ENCODE data around the gene HIVEP2.

HIVEP2 gene

GRCh38 chr6:142896732-142897131 is 48.2 kb downstream of the HIVEP2 start:
- Mint-ChIP-seq H3K4me1 (peaks cover 24% of the 10 kb centered on the region), H3K27me3 (no peaks in the 10 kb centered on the region), H3K27ac (no peak overlapping the region), H3K9me3 (no peaks in the 10 kb centered on the region), H3K4me3 (no peak overlapping the region)
- ATAC-seq (no peak), DNase-seq (no peak)

GRCh38 chr6:142893088-142893487 is 51.9 kb downstream of the HIVEP2 start:
- Mint-ChIP-seq H3K27me3 (no peaks in the 10 kb centered on the region), H3K4me3 (no peak overlapping the region), H3K9me3 (peaks cover 0 to 5% of the 10 kb centered on the region in 2 donors), H3K27ac (no peak overlapping the region), H3K4me1 (peaks cover 49% of the 10 kb centered on the region)
- DNase-seq (no peak), ATAC-seq (no peak)

- Mint-ChIP-seq H3K4me3 (no peak overlapping the region), H3K27ac (peak overlapping the region in 1 of 2 donors; percentile 75), H3K4me1 (peaks cover 56% of the 10 kb centered on the region)
Measured at GRCh38 chr6:142892254-142893021, 52.5 kb downstream of the HIVEP2 start.

DNA sequence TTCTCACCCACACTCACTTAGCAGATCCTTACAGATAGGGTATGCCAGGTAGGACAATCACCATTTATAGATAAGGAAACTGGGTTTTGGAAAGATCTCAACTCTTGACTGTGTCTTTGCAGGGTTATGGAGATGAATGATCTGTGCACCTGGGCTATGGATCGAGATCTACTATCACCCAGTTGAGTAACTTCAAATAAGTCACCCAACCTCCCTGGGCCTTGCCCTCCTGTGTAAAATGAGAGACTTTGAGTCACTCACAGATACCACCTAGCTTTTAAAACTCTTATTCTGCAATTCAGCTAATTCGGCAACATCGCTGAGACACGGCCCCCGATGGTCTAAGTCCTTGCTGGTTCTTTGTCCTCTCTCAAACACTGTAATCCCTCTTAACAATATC is 53.5 kb downstream of the HIVEP2 start:
- no peak for DNase-seq
- Mint-ChIP-seq H3K4me1 (peaks cover 65% of the 10 kb centered on the region), H3K27ac (no peak overlapping the region), H3K9me3 (peaks cover 0 to 5% of the 10 kb centered on the region in 2 donors), H3K27me3 (no peaks in the 10 kb centered on the region), H3K4me3 (no peak overlapping the region)
- no peak for ATAC-seq

More at GRCh38 chr6:142892254-142893021, 52.5 kb downstream of the HIVEP2 start:
- Mint-ChIP-seq H3K27me3 (no peaks in the 10 kb centered on the region), H3K9me3 (peaks cover 0 to 5% of the 10 kb centered on the region in 2 donors)
- ATAC-seq (no peak), DNase-seq (no peak)

DNA sequence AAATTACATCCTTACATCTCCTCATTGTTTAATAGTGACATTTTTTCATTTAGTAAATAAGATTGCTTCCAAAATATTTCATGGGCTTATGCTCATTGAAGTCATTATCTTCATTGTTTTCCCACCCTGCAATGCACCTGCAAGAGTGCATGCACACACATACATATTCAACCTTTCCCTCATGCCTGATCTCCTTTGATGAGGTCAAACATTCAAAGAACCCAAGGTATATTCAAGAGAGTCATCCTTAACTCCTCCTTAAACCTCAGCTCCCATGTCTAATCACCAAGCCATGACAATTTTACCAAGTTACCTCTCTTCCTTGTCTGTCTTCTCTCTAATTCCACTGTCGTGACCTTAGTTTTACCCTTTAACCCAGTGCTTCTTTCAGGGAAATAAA is 56.5 kb downstream of the HIVEP2 start:
- H3K4me1 Mint-ChIP-seq = peaks cover 67% of the 10 kb centered on the region
- H3K27me3 Mint-ChIP-seq = no peaks in the 10 kb centered on the region
- DNase-seq = no peak
- no peak for ATAC-seq
- H3K9me3 Mint-ChIP-seq = peaks cover 0 to 5% of the 10 kb centered on the region in 2 donors
- peak overlapping the region; percentile 64 to 87 for H3K27ac Mint-ChIP-seq
- H3K4me3 Mint-ChIP-seq = peak overlapping the region; percentile 10 to 45

DNA sequence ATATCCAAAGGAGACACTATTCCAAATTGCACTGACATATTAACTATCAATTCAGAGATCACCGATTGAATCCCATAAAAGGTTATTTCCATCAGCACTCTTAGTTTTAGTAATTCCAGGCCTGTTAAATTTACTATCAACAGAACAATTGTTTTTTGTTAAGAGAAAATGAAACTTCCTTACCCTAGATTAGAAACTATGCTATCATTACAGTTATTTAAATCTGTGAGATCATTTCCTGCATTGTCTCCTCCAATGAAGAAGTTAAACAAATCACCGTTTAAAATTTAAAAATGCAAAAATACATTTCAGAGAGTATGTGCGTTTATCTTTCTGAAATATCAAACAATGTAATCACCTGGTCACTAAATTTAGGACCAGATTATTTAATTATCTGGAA is 57.5 kb downstream of the HIVEP2 start:
- Mint-ChIP-seq H3K9me3 (peaks cover 0 to 5% of the 10 kb centered on the region in 2 donors), H3K4me1 (peaks cover 68% of the 10 kb centered on the region), H3K27me3 (no peaks in the 10 kb centered on the region), H3K27ac (peak overlapping the region; percentile 95 to 98), H3K4me3 (peak overlapping the region; percentile 53 to 74)
- DNase-seq (no peak), ATAC-seq (no peak)

GRCh38 chr6:142886431-142887170 is 58.4 kb downstream of the HIVEP2 start:
- no peak for DNase-seq
- Mint-ChIP-seq H3K27me3 (no peaks in the 10 kb centered on the region), H3K9me3 (peaks cover 0 to 5% of the 10 kb centered on the region in 2 donors), H3K27ac (peak overlapping the region; percentile 95 to 98), H3K4me1 (peaks cover 68% of the 10 kb centered on the region), H3K4me3 (peak overlapping the region; percentile 63 to 74)
- ATAC-seq = peak; percentile 29

DNA sequence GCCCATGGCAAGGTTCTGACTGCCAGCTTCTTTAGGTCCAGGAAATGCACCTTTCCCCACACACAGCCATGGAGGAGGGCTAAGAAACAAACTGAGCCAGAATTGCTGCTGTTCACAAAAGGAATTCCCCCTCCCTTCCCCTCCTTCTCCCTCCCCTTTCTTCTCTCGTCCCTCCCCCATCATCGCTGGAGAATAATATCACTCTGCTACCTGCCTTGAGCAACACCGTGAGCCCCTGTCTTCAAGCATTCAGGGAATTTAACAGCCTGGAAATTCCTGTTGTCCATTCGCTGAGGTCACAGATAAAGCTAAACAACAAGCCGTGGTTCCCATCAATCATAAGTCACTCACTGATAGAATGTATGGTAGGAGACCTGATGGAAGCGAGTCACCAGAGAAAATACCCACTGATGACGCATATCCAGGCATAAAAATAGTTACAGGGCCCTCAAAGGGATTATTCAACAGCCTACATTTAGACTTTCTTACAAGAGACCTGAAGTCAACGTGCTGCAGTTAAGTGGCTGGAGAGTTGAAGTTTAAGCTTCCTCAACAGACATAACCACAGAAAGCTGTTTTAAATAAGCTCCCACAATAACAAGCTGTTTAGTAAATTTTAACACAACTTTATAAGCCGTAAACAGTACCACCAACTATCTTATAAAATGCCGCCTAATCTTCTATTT is 59.7 kb downstream of the HIVEP2 start:
- DNase-seq = peak; percentile 30 to 46
- H3K27ac Mint-ChIP-seq = peak overlapping the region; percentile 98 to 100

DNA sequence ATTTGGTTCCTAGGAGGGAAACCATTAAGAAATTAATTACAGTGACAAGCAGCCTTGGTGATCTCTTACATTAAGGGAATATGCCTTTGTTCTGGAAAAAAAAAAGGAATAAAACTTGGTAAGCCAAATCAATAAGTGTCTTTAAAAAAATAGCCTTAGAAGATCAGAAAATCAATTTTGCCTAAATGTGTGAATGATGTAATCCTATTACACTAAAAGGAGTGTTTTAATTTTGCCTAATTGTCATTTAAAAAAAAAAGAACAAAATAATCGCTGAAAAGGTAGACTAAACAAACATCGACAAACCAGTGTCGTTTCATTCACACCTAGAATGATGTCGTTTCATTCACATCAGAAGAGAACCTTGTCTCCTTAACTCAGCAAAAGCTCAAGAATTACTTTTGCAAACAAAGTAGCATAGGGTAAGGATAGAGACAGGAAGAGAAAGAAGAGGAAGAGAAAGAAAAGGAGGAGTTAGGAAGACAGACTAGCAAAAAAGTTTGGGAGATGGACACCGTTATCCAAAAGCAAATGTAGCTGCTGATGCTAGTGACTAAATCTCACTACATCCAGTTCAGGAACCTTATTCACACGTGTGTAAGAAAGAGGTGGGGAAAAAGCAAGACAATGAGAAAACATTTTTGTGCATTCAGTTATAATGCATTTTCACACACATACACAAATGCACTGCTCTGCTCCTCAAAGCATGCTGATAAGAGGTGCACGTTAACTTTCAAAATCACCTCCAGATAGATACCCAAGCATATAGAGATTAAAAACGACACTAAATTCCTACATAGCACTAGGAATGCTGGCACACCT is 60.6 kb downstream of the HIVEP2 start:
- peaks cover 0 to 5% of the 10 kb centered on the region in 2 donors for H3K9me3 Mint-ChIP-seq
- peaks cover 77% of the 10 kb centered on the region for H3K4me1 Mint-ChIP-seq
- peak overlapping the region; percentile 93 to 96 for H3K4me3 Mint-ChIP-seq
- ATAC-seq (no peak), DNase-seq (no peak)
- H3K27me3 Mint-ChIP-seq = no peaks in the 10 kb centered on the region
- peak overlapping the region; percentile 42 to 100 for H3K27ac Mint-ChIP-seq

More for the DNA sequence above, 59.7 kb downstream of the HIVEP2 start:
- Mint-ChIP-seq H3K27me3 (no peaks in the 10 kb centered on the region), H3K4me3 (peak overlapping the region; percentile 93 to 96), H3K4me1 (peaks cover 74% of the 10 kb centered on the region), H3K9me3 (peaks cover 0 to 5% of the 10 kb centered on the region in 2 donors)
- peak; percentile 92 for ATAC-seq

- DNase-seq = no peak
- H3K27ac Mint-ChIP-seq = no peak overlapping the region
- no peak for ATAC-seq
- H3K4me1 Mint-ChIP-seq = peaks cover 76% of the 10 kb centered on the region
- H3K4me3 Mint-ChIP-seq = peak overlapping the region; percentile 93 to 96
- no peaks in the 10 kb centered on the region for H3K9me3 Mint-ChIP-seq
- no peaks in the 10 kb centered on the region for H3K27me3 Mint-ChIP-seq
Measured at GRCh38 chr6:142883011-142883410, 62.0 kb downstream of the HIVEP2 start.

- peak overlapping the region; percentile 2 to 34 for H3K4me3 Mint-ChIP-seq
- DNase-seq (no peak), ATAC-seq (no peak)
- H3K27ac Mint-ChIP-seq = peak overlapping the region in 1 of 2 donors; percentile 7
- peaks cover 0 to 7% of the 10 kb centered on the region in 2 donors for H3K9me3 Mint-ChIP-seq
- H3K27me3 Mint-ChIP-seq = no peaks in the 10 kb centered on the region
- peaks cover 72% of the 10 kb centered on the region for H3K4me1 Mint-ChIP-seq
Measured at GRCh38 chr6:142881761-142882160, 63.2 kb downstream of the HIVEP2 start.

- Mint-ChIP-seq H3K27ac (peak overlapping the region in 1 of 2 donors; percentile 7), H3K27me3 (no peaks in the 10 kb centered on the region), H3K4me1 (peaks cover 74% of the 10 kb centered on the region), H3K9me3 (peaks cover 0 to 7% of the 10 kb centered on the region in 2 donors), H3K4me3 (no peak overlapping the region)
- ATAC-seq = no peak
- no peak for DNase-seq
Measured at GRCh38 chr6:142881290-142881689, 63.7 kb downstream of the HIVEP2 start.

GRCh38 chr6:142880201-142880600 is 64.8 kb downstream of the HIVEP2 start:
- Mint-ChIP-seq H3K27me3 (no peaks in the 10 kb centered on the region), H3K9me3 (peaks cover 0 to 7% of the 10 kb centered on the region in 2 donors), H3K4me1 (peaks cover 75% of the 10 kb centered on the region), H3K4me3 (peak overlapping the region in 1 of 2 donors; percentile 23), H3K27ac (no peak overlapping the region)
- no peak for ATAC-seq
- DNase-seq = no peak

DNA sequence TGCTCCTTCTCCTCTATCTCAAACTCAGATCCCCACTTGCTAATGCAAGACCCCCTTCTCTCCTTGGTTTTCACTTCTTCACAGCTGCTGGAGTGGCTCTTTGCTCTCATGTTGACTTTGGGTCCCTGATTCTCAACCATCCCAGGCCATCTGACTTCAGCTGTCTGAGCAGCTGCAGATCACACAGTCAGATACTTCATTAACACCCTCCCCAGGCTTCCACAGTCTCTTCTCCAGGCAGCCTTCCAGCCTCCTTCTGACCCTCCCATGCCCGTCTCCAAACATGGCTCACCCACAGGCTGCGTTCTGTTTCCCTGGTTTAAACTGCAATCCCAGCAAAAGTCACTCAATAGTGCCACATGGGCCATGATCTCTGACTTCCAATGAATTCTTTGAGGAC is 65.4 kb downstream of the HIVEP2 start:
- DNase-seq = no peak
- peaks cover 0 to 7% of the 10 kb centered on the region in 2 donors for H3K9me3 Mint-ChIP-seq
- no peak overlapping the region for H3K27ac Mint-ChIP-seq
- peaks cover 79% of the 10 kb centered on the region for H3K4me1 Mint-ChIP-seq
- peak overlapping the region in 1 of 2 donors; percentile 9 for H3K4me3 Mint-ChIP-seq
- ATAC-seq = no peak
- H3K27me3 Mint-ChIP-seq = no peaks in the 10 kb centered on the region

DNA sequence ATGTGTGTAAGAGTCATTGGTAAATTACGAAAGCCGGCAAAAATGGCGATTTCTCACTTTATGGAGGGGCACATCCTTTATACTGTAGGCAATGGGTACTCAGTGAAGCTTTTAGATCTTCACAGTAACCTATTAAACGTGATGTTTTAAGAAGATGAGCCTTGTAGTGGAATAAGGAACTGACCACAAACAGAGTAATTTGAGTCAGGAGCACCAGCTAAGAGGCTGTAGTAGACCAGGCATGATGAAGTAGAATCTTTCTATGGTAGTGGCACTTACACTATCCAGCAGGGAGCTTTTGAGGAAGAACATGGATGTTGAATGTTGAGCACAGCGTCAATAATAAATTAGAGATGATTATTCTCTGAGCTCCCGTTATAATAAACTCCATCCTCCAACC is 65.9 kb downstream of the HIVEP2 start:
- peak; percentile 61 for ATAC-seq
- H3K27ac Mint-ChIP-seq = no peak overlapping the region
- DNase-seq = no peak
- peak overlapping the region in 1 of 2 donors; percentile 9 for H3K4me3 Mint-ChIP-seq
- H3K4me1 Mint-ChIP-seq = peaks cover 84% of the 10 kb centered on the region
- peaks cover 0 to 7% of the 10 kb centered on the region in 2 donors for H3K9me3 Mint-ChIP-seq
- H3K27me3 Mint-ChIP-seq = no peaks in the 10 kb centered on the region
